ENCODE results near the gene SLC24A4.

The SLC24A4 gene

DNA sequence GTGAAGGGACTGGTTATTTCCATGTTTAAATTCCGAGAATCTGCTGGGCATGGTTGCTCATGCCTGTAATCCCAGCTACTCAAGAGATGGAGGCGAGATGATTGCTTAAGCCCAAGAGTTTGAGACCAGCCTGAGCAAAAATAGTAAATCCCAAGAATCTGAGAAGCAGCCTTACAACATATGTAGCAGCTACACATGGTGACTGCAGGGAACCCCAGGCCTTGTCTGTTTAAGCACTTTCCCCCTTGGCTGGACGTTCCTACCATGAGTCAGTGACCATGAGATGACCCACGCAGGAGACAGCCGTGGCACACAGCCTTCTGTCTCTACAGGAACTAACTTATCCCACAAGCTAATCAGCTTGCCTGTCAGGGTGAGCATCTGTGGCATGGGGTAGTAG, 5.5 kb upstream of the SLC24A4 start:
- no peak for DNase-seq

GRCh38 chr14:92321701-92322100, 1.3 kb upstream of the SLC24A4 start:
- no peak for DNase-seq

- no peak for DNase-seq
Measured at GRCh38 chr14:92322516-92322915, 449 bp upstream of the SLC24A4 start.

- no peak for DNase-seq
Measured at GRCh38 chr14:92323916-92324818, 1.2 kb downstream of the SLC24A4 start.

DNA sequence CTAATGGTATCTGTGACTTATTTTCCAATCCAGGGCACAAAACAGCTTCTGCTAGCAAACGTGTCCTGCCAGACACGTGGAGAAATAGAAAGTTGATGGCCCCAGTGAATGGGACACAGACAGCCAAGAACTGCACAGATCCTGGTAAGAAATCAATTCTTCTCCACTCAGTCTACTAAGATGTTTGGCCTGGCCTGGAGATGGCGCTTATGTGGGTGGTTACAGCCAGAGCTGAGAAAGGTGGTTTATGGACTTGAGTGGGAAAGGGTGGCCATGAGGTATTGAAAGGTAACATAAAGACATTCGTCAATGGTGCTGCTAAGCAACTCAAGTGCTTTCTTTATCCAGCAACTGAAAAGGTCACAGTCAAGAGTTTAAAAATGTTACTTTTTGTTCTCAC, 2.9 kb downstream of the SLC24A4 start:
- no peak for DNase-seq

DNA sequence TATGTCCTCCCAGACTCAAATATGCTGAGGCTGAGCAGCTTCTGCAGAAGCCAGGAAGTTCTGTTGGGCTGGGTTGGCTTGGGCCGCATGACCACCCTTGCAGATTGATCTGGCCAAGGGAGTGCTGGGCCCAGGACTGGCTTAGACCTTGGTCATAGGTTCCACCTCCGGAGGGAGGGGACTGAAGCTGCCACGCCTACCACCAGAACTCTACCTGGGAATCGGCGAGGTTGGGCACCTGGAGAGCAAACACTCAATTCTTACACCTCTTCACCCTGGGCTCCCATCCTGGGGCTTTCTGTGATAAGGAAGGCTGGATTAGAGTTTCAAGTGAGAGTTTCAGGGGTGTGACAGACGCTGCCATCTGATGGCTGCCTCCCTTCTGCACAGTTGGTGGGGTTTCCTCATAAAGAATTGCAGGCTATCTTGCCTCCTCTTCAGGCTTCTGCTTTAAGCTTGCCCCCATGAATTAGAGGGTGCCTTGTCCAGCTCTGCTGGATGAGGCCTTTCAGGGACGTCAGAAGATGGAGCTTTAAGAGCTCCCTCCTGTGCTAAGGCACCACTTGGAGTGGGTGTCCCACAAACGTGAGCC, 5.8 kb downstream of the SLC24A4 start:
- DNase-seq, result no peak

- no peak for DNase-seq
Measured at GRCh38 chr14:92334050-92334449, 11.1 kb downstream of the SLC24A4 start.

- no peak for DNase-seq
Measured at GRCh38 chr14:92336363-92336762, 13.4 kb downstream of the SLC24A4 start.

GRCh38 chr14:92339426-92339825, 16.5 kb downstream of the SLC24A4 start:
- DNase-seq, result no peak

DNA sequence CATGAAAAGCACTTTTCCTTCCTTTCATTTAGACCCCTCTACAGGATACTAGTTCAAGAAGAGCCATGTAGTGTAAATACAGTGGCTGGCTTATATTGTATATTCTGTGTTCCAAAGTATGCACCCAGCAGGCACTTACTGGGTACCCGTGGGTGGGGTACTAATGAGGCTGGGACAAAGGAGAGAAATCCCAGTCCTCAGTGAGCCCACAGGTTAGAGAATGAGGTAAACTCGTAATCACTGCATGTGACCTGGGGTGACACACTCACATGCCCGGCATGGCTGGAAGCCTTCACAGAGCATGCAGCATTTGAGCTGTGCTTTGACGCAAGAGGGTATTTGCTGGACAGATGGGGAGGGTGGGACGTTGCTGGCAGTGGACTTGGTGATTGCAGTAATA, 17.1 kb downstream of the SLC24A4 start:
- no peak for DNase-seq

DNA sequence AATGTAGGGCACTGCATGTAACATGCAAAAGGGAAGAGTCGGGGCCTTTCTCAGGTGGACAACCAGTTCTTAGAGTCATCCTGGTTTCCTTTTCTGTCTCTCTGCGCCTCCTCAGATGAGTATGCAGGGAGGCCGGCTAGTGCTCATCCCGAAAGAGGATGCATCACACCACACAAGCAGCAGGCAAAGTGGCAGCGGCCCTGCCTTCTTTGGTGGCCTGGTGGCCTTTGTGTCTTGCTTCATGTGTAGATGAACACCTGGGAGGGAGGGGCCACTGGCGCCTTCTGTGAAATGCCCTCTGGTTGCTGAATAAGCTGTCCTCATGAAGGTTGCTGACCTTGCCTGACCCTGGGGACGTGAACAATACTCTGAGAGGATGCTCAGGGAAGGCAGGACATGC, 18.0 kb downstream of the SLC24A4 start:
- DNase-seq, result peak; percentile 14

DNA sequence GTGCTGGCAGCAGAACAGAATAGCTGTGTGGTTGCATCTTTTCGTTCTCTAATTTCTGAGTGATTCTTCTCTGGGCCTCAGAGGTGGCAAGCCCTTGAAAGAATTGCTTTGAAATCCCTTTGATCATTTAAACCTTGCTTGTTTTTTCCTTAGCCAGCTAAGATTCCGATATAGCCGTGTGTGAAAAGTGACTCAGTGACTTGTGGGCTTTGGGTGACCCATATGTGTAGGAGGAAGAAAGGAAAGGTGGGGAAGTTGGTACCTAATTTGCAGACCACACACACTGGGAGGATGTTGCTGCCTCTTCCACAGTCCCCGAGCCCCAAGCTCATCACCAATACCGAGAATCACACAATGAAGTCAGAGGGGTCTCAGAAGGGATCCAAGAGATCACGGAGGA, 18.8 kb downstream of the SLC24A4 start:
- peak; percentile 48 for DNase-seq

- no peak for DNase-seq
Measured at GRCh38 chr14:92348154-92348553, 25.2 kb downstream of the SLC24A4 start.

DNA sequence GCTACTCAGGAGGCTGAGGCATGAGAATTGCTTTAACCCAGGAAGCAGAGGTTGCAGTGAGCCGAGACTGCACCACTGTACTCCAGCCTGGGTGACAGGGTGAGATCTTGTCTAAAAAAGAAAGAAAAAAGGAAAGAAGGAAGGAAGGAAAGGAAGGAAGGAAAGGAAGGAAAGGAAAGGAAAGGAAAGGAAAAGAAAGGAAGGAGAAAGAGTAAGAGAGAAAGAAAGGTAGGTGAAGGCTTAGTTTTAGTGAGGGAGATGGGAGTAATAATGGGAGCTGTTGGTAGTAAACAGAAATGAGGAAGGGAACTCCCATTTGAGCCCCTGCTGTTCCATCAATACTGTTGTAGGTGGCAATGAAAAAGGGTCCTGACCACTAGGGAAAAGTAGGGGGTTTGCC, 28.8 kb downstream of the SLC24A4 start:
- DNase-seq, result no peak

GRCh38 chr14:92352158-92352985, 29.4 kb downstream of the SLC24A4 start:
- no peak for DNase-seq

GRCh38 chr14:92353447-92353846, 30.5 kb downstream of the SLC24A4 start:
- DNase-seq, result no peak

DNA sequence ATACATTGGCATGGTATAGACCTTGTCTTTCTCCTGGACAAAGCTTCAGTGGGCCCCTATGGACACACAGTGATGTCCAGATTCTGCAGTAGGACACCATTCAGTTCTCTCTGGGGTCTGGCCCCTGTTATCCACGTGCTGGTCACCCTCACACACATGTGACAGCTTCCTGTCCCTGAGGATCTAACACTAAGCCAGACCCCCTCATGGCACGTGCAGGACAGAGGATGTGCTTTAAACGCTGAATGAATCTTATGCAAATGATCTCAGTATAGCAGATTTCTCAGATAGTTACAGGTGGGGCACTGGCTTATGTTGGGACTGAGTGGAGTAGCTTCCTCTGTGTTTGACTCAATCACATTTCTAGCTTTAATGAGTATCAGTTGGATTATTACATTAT, 33.7 kb downstream of the SLC24A4 start:
- no peak for DNase-seq

GRCh38 chr14:92360651-92361370, 37.8 kb downstream of the SLC24A4 start:
- DNase-seq, result no peak

- DNase-seq, result no peak
Measured at GRCh38 chr14:92362781-92363235, 39.8 kb downstream of the SLC24A4 start.

GRCh38 chr14:92366237-92366636, 43.3 kb downstream of the SLC24A4 start:
- no peak for DNase-seq

GRCh38 chr14:92368001-92368400, 45.0 kb downstream of the SLC24A4 start:
- no peak for DNase-seq

GRCh38 chr14:92369097-92369496, 46.1 kb downstream of the SLC24A4 start:
- DNase-seq, result no peak

- no peak for DNase-seq
Measured at GRCh38 chr14:92372230-92372629, 49.3 kb downstream of the SLC24A4 start.
